Esophagus muscularis mucosa (tissue), 4 donors: Measurements from ENCODE around the gene RERG.

Experiments
- CTCF ChIP-seq, 3 experiments: fragments of 200-600 bp in 2 of 3; fragments of 450-650 bp in 1 of 3; sonication (generic) in 2 of 3; IDR thresholded peaks; one replicate each; pipeline ENCODE4 v1.5.1; 2017 to 2019; ENCODE audit warnings: antibody characterized with exemption in 3 of 3, mild to moderate bottlenecking in 2 of 3, moderate library complexity in 1 of 3
- EP300 ChIP-seq: sonication (generic); formaldehyde crosslinking; IDR thresholded peaks from one replicate; pipeline ENCODE4 v1.6.1; 2017; ENCODE audit warnings: antibody characterized with exemption
- POLR2AphosphoS5 ChIP-seq, 2 donors: sonication (generic); formaldehyde crosslinking; IDR thresholded peaks; one replicate each; pipeline ENCODE4 v1.6.1; 2017; ENCODE audit warnings: antibody characterized with exemption in 2 of 2

- TF ChIP-seq POLR2AphosphoS5 (IDR thresholded peaks at IDR 0.05), result no peak
- TF ChIP-seq CTCF (IDR thresholded peaks at IDR 0.05), result no peak
- no peak for TF ChIP-seq EP300
These were observed 8.9 kb upstream of the RERG start for GRCh38 chr12:15230137-15230536.
